ENCODE measurements around the gene CCDC63.

DNA sequence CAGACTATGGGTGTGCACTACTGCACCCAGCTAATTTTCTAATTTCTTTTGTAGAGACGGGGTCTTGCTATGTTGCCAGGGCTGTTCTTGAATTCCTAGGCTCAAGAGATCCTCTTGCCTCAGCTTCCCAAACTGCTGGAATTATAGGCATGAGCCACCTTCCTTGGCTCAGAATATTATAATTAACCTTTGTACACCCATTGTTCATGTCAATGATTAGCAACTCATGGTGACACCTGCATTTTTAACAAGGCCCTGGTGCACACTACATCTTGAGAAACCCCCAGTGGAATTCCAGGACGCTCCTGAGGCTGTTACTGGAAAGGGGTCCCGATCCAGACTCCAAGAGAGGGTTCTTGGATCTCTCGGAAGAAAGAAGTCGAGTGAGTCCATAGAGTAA, 28.3 kb upstream of the CCDC63 start:
- TF ChIP-seq CTCF (IDR thresholded peaks at IDR 0.05; ENCODE audit: insufficient read depth, low read length): no peak
- TF ChIP-seq, protein P1, sequence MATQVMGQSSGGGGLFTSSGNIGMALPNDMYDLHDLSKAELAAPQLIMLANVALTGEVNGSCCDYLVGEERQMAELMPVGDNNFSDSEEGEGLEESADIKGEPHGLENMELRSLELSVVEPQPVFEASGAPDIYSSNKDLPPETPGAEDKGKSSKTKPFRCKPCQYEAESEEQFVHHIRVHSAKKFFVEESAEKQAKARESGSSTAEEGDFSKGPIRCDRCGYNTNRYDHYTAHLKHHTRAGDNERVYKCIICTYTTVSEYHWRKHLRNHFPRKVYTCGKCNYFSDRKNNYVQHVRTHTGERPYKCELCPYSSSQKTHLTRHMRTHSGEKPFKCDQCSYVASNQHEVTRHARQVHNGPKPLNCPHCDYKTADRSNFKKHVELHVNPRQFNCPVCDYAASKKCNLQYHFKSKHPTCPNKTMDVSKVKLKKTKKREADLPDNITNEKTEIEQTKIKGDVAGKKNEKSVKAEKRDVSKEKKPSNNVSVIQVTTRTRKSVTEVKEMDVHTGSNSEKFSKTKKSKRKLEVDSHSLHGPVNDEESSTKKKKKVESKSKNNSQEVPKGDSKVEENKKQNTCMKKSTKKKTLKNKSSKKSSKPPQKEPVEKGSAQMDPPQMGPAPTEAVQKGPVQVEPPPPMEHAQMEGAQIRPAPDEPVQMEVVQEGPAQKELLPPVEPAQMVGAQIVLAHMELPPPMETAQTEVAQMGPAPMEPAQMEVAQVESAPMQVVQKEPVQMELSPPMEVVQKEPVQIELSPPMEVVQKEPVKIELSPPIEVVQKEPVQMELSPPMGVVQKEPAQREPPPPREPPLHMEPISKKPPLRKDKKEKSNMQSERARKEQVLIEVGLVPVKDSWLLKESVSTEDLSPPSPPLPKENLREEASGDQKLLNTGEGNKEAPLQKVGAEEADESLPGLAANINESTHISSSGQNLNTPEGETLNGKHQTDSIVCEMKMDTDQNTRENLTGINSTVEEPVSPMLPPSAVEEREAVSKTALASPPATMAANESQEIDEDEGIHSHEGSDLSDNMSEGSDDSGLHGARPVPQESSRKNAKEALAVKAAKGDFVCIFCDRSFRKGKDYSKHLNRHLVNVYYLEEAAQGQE (IDR thresholded peaks at IDR 0.05; ENCODE audit: insufficient replicate concordance, low read depth): no peak
- TF ChIP-seq POLR2AphosphoS5 (IDR thresholded peaks at IDR 0.05; ENCODE audit: low read depth): no peak
- no peak for TF ChIP-seq GABPA (IDR thresholded peaks at IDR 0.05; ENCODE audit: low read depth)
- TF ChIP-seq SPI1 (IDR thresholded peaks at IDR 0.05; ENCODE audit: borderline replicate concordance, low read depth): no peak

All from HL-60 (cell line).